OCI-LY1 (cell line): Measurements from ENCODE around the gene TBC1D16.
"Not testable (repeated sequence)": the region's sequence is repeated elsewhere in the genome, so short reads cannot be mapped to it uniquely, and the experiment has no call there.

Source experiments
- CTCF ChIP-seq: fragments of 200-600 bp; sonication (generic), shearing (Covaris generic); IDR thresholded peaks from 2 replicates; pipeline ENCODE4 v1.5.1; 2017; ENCODE audit warnings: mild to moderate bottlenecking, antibody characterized with exemption, low read length, moderate library complexity, mixed read lengths
- EZH2 ChIP-seq: fragments of 200-600 bp; sonication (generic), shearing (Covaris generic); IDR thresholded peaks from 2 replicates; pipeline ENCODE4 v1.8.0; 2017; ENCODE audit warnings: borderline replicate concordance, mixed run types, mild to moderate bottlenecking, antibody characterized with exemption, low read length, moderate library complexity, mixed read lengths

- TF ChIP-seq CTCF, EZH2: not testable (repeated sequence)
Measured at GRCh38 chr17:79961567-79961966, 74.1 kb downstream of the TBC1D16 start.
